Dendritic cell treated with granulocyte-macrophage colony-stimulating factor and Interleukin-4, amounts not matched to agents 40 ng/mL and 50 ng/mL, for 4 days (primary cell): ENCODE results near the gene TOR2A.

Experiments
- H3K27ac Mint-ChIP-seq: one replicate; pipeline ENCODE4 v1.8.0; 2022; ENCODE audit warnings: mild to moderate bottlenecking, mixed read lengths
- H3K27me3 Mint-ChIP-seq: one replicate; pipeline ENCODE4 v1.8.0; 2022; ENCODE audit warnings: mild to moderate bottlenecking, mixed read lengths
- H3K36me3 Mint-ChIP-seq: one replicate; pipeline ENCODE4 v1.8.0; 2022; ENCODE audit warnings: low read depth, mixed read lengths
- H3K4me1 Mint-ChIP-seq: one replicate; pipeline ENCODE4 v1.8.0; 2022; ENCODE audit warnings: low read depth, mixed read lengths
- H3K4me3 Mint-ChIP-seq: one replicate; pipeline ENCODE4 v1.8.0; 2022; ENCODE audit warnings: mild to moderate bottlenecking, moderate library complexity, mixed read lengths
- H3K9me3 Mint-ChIP-seq: one replicate; pipeline ENCODE4 v1.8.0; 2022; ENCODE audit warnings: mixed read lengths
- intact Hi-C: fragments of 100-400 bp; cut with micrococcal nuclease; formaldehyde crosslinking; loops from one replicate; pipeline ENCODE4 v1.15.0; 2022

TOR2A gene

GRCh38 chr9:127773272-127773671 is 38.2 kb upstream of the TOR2A start:
- Mint-ChIP-seq H3K27me3 (no peaks in the 10 kb centered on the region), H3K36me3 (peaks cover 25% of the 10 kb centered on the region), H3K4me1 (peaks cover 68% of the 10 kb centered on the region), H3K9me3 (no peaks in the 10 kb centered on the region), H3K27ac (peak overlapping the region; percentile 38), H3K4me3 (no peak overlapping the region)
- intact Hi-C loops = no loop called here

- no peak overlapping the region for H3K27ac Mint-ChIP-seq
- H3K4me3 Mint-ChIP-seq = no peak overlapping the region
These were observed 37.5 kb upstream of the TOR2A start for GRCh38 chr9:127772603-127773002.

DNA sequence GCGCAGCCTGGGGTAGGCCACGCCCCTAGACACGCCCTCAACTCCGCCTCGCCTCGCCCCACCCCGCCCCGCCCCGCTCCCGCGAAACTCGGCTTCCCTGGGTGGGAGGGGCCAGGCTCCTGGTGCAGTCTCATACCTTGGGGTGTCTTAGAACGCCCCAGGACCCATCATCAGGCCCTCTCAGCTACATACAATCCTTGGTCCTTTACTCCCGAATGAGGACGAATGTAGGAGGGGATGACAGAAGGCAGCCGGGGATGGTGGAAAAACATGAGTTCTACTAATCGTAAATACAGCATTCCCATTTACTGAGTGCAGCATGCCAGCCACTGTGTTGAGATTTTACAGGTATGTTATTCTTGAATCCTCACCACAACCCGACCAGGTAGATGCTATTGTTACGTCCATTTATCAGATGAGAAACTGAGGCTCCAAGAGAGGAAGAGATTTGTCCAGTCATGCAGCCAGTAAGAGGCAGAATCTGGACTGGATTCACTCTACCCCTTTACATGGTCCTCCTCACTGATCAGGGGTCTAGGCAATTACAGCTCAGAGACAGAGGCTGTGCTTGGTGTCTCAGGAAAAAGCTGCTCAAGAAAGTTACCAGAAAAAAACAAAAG is 36.6 kb upstream of the TOR2A start:
- Mint-ChIP-seq H3K4me1 (peaks cover 69% of the 10 kb centered on the region), H3K27ac (peak overlapping the region; percentile 95)

More at GRCh38 chr9:127772603-127773002, 37.5 kb upstream of the TOR2A start:
- no peaks in the 10 kb centered on the region for H3K27me3 Mint-ChIP-seq
- peaks cover 25% of the 10 kb centered on the region for H3K36me3 Mint-ChIP-seq
- no peaks in the 10 kb centered on the region for H3K9me3 Mint-ChIP-seq
- intact Hi-C loops = no loop called here
- peaks cover 67% of the 10 kb centered on the region for H3K4me1 Mint-ChIP-seq

DNA sequence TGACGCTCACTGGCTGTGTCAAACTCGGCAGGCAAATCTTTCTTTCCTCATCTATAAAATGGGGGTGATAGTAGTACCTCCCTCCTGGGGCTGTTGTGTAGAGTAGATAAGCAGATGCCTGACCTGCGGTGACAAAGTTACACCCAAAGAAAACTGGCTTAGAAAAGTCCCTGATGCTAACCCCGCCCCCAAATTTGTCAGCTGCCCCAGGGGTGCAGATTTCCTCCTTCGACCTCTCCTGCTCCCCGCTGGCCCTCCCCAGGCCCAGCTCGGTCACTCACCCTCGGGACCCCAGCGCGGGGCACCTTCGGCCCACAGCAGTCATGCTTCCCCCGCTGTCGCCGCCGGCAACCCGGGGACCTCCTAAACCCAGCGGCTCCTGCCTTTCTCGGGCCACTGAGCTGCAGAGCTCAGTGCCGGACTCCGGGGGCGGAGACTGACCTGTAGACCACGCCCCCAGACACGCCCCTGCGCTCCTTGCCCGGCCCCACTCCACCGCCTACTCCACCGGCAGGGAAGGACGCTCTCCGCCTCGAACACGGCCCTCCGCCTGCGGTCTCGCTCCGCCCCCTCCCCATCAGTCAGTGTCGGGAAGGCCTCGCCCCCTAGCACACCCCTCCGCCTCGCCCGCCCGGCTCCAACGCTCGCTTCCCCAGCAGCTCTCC is 35.9 kb upstream of the TOR2A start:
- no peaks in the 10 kb centered on the region for H3K27me3 Mint-ChIP-seq
- peak overlapping the region; percentile 95 for H3K27ac Mint-ChIP-seq
- H3K36me3 Mint-ChIP-seq = peaks cover 40% of the 10 kb centered on the region
- peak overlapping the region; percentile 96 for H3K4me3 Mint-ChIP-seq
- no peaks in the 10 kb centered on the region for H3K9me3 Mint-ChIP-seq
- H3K4me1 Mint-ChIP-seq = peaks cover 69% of the 10 kb centered on the region
- intact Hi-C loops = loop anchor here (1.0 kb wide), 1 partner anchor 14 kb away; no protein-coding TSS in a partner anchor

More for the DNA sequence above, 36.6 kb upstream of the TOR2A start:
- no peaks in the 10 kb centered on the region for H3K9me3 Mint-ChIP-seq
- peak overlapping the region; percentile 96 for H3K4me3 Mint-ChIP-seq
- intact Hi-C loops = loop anchor here (1.0 kb wide), 1 partner anchor 14 kb away; no protein-coding TSS in a partner anchor
- H3K36me3 Mint-ChIP-seq = peaks cover 33% of the 10 kb centered on the region
- H3K27me3 Mint-ChIP-seq = no peaks in the 10 kb centered on the region

- Mint-ChIP-seq H3K27me3 (no peaks in the 10 kb centered on the region), H3K4me1 (peaks cover 71% of the 10 kb centered on the region), H3K27ac (peak overlapping the region; percentile 95), H3K36me3 (peaks cover 44% of the 10 kb centered on the region), H3K9me3 (no peaks in the 10 kb centered on the region), H3K4me3 (peak overlapping the region; percentile 96)
- intact Hi-C loops = no loop called here
These were observed 35.5 kb upstream of the TOR2A start for GRCh38 chr9:127770583-127770904.

GRCh38 chr9:127769929-127770582 is 35.0 kb upstream of the TOR2A start:
- H3K4me1 Mint-ChIP-seq = peaks cover 76% of the 10 kb centered on the region
- H3K4me3 Mint-ChIP-seq = peak overlapping the region; percentile 96
- no peaks in the 10 kb centered on the region for H3K9me3 Mint-ChIP-seq
- peaks cover 49% of the 10 kb centered on the region for H3K36me3 Mint-ChIP-seq
- intact Hi-C loops = no loop called here
- peak overlapping the region; percentile 95 for H3K27ac Mint-ChIP-seq
- no peaks in the 10 kb centered on the region for H3K27me3 Mint-ChIP-seq

DNA sequence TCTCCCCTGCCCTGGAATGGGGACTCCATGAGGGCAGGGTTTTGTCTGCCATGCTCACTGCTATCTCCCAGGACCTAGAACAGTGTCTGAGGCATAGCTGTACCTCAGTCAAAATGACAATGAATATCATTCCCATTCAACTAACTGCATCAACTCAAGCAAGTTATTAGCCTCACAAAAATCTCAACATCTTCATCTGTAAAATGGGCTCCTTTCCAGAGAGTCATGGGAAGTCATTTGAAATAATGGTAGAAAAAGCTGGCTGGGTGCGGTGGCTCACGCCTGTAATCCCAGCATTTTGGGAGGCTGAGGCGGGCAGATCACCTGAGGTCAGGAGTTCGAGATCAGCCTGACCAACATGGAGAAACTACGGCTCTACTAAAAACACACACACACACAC is 34.0 kb upstream of the TOR2A start:
- Mint-ChIP-seq H3K27me3 (no peaks in the 10 kb centered on the region), H3K4me3 (no peak overlapping the region), H3K4me1 (peaks cover 82% of the 10 kb centered on the region), H3K36me3 (peaks cover 53% of the 10 kb centered on the region), H3K27ac (peak overlapping the region; percentile 38), H3K9me3 (no peaks in the 10 kb centered on the region)
- intact Hi-C loops = no loop called here

GRCh38 chr9:127768698-127769097 is 33.6 kb upstream of the TOR2A start:
- Mint-ChIP-seq H3K36me3 (peaks cover 49% of the 10 kb centered on the region), H3K27me3 (no peaks in the 10 kb centered on the region), H3K4me3 (no peak overlapping the region), H3K4me1 (peaks cover 82% of the 10 kb centered on the region), H3K27ac (peak overlapping the region; percentile 38), H3K9me3 (no peaks in the 10 kb centered on the region)
- intact Hi-C loops = no loop called here

DNA sequence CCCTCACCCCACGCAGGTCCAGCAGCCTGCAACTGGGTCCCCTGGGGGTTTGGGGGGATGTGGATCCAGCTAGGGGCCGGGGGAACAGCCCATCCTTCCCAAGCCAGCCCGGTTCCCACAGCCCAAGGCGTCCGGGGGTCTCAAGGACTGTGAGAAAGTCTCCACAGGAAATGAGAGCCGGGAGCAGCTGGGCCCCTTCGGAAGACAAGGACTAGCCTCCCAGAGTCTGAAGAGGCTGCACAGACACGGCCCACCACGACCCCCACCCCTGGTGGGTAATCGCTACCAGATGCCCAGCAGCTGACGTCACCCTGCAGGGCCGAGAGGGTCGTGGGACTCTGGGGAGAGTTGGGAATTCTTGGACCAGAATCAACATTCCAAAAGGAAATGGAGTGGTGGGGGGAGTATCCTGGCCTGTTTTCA is 32.8 kb upstream of the TOR2A start:
- H3K4me1 Mint-ChIP-seq = peaks cover 82% of the 10 kb centered on the region
- H3K4me3 Mint-ChIP-seq = no peak overlapping the region
- no peaks in the 10 kb centered on the region for H3K27me3 Mint-ChIP-seq
- H3K9me3 Mint-ChIP-seq = no peaks in the 10 kb centered on the region
- peak overlapping the region; percentile 38 for H3K27ac Mint-ChIP-seq
- H3K36me3 Mint-ChIP-seq = peaks cover 46% of the 10 kb centered on the region
- intact Hi-C loops = no loop called here

GRCh38 chr9:127767410-127767809 is 32.3 kb upstream of the TOR2A start:
- H3K9me3 Mint-ChIP-seq = no peaks in the 10 kb centered on the region
- peaks cover 46% of the 10 kb centered on the region for H3K36me3 Mint-ChIP-seq
- no peaks in the 10 kb centered on the region for H3K27me3 Mint-ChIP-seq
- intact Hi-C loops = no loop called here
- H3K27ac Mint-ChIP-seq = peak overlapping the region; percentile 64
- H3K4me1 Mint-ChIP-seq = peaks cover 87% of the 10 kb centered on the region
- H3K4me3 Mint-ChIP-seq = no peak overlapping the region

- H3K4me1 Mint-ChIP-seq = peaks cover 89% of the 10 kb centered on the region
- H3K9me3 Mint-ChIP-seq = no peaks in the 10 kb centered on the region
- peaks cover 48% of the 10 kb centered on the region for H3K36me3 Mint-ChIP-seq
- H3K4me3 Mint-ChIP-seq = no peak overlapping the region
- no peaks in the 10 kb centered on the region for H3K27me3 Mint-ChIP-seq
- H3K27ac Mint-ChIP-seq = peak overlapping the region; percentile 51
- intact Hi-C loops = no loop called here
These were observed 30.3 kb upstream of the TOR2A start for GRCh38 chr9:127765418-127765817.

DNA sequence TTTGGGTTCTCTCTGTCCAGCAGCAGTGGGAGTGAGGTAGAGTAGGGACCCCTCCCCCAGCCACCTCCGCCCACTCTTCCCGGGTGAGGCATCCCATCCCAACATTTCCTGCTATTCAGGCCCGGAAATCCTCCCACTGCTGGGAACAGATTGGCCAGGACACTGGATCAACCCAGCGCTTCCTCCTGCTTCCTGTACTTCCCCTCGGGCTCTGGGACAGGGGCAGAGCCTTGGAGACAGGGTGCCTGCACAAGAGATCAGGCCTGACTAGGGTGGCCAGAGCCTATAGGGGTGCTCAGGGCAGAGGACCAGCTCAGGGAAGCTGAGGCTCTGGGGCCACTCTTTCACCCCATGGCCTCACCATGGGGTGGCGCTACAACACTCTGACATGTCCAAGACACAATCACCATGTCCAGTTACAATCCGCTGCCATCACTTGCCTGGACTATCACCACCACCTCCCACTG is 28.9 kb upstream of the TOR2A start:
- Mint-ChIP-seq H3K36me3 (peaks cover 48% of the 10 kb centered on the region), H3K27ac (peak overlapping the region; percentile 51), H3K4me3 (no peak overlapping the region), H3K9me3 (no peaks in the 10 kb centered on the region), H3K27me3 (no peaks in the 10 kb centered on the region), H3K4me1 (peaks cover 77% of the 10 kb centered on the region)
- intact Hi-C loops = loop anchor here (1.0 to 5.0 kb wide), 2 partner anchors 19 to 33 kb away; no protein-coding TSS in a partner anchor

- H3K4me1 Mint-ChIP-seq = peaks cover 68% of the 10 kb centered on the region
- peaks cover 46% of the 10 kb centered on the region for H3K36me3 Mint-ChIP-seq
- H3K9me3 Mint-ChIP-seq = no peaks in the 10 kb centered on the region
- peak overlapping the region; percentile 86 for H3K27ac Mint-ChIP-seq
- intact Hi-C loops = loop anchor here (5.0 kb wide), 1 partner anchor 35 kb away; no protein-coding TSS in a partner anchor
- H3K27me3 Mint-ChIP-seq = no peaks in the 10 kb centered on the region
- H3K4me3 Mint-ChIP-seq = peak overlapping the region; percentile 64
These were observed 27.1 kb upstream of the TOR2A start for GRCh38 chr9:127762111-127762676.

DNA sequence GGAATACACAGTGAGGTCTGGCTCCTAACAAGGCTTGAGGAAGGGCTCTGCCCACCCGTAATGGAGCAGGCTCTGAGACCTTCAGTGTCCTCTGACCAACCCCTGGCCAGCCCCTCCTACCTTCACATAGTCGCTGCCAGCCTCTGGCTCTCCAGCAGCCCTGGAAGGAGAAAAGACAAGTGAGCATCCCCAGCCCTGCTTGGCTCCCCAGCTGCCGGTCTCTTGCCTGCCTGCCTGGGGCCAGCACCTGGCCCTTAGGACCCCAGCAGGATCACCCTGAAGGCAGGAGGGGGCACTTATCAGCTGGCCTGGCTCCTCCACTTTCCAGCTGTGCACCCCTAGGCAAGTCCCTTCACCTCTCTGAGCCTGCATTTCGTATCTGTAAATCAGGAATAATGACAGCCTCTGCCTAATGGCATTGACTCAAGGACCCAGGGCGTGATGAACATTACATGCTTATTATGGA is 26.4 kb upstream of the TOR2A start:
- Mint-ChIP-seq H3K27me3 (no peaks in the 10 kb centered on the region), H3K27ac (peak overlapping the region; percentile 86), H3K4me3 (no peak overlapping the region), H3K9me3 (no peaks in the 10 kb centered on the region), H3K4me1 (peaks cover 61% of the 10 kb centered on the region), H3K36me3 (peaks cover 40% of the 10 kb centered on the region)
- intact Hi-C loops = loop anchor here (5.0 kb wide), 1 partner anchor 36 kb away; no protein-coding TSS in a partner anchor
